GM12891 (cell line): ENCODE results near the gene THAP7.

Experiments
- POLR2A ChIP-seq: IDR thresholded peaks from 2 replicates; pipeline ENCODE4 v1.6.1; 2011; ENCODE audit warnings: low read depth, low read length, control low read depth
- POLR2AphosphoS5 ChIP-seq: IDR thresholded peaks from 2 replicates; pipeline ENCODE4 v1.6.1; 2011; ENCODE audit warnings: low read depth, low read length, control low read depth
- TAF1 ChIP-seq: IDR thresholded peaks from 2 replicates; pipeline ENCODE4 v1.6.1; 2011; ENCODE audit warnings: low read depth, low read length, control low read depth

DNA sequence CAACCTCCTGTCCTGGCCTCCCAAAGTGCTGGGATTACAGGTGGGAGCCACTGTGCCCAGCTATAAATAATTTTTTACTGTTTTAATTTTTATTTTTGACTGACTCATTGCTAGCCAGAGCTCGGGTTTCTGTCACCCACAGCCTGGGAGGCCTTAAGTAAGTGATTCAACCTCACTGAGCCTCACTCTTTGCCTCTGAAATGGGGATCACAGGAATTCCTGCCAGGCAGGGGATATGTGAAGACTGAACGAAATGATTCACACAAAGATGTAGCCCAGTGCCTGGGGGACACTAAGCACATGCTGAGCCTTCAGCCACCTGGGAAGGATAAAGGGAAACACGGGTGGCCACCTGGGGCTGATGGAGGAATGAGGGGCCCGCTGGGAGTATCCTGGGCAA is 40.0 kb upstream of the THAP7 start:
- TF ChIP-seq TAF1 (no peak), POLR2A (no peak), POLR2AphosphoS5 (no peak)
